ENCODE measurements around the gene SMKR1. TPM values are rescaled to one million over a fixed set of nuclear protein-coding genes. Genes with fewer than 3 reads are reported as not detected.

Gene SMKR1
- total RNA-seq, 1 experiment from 2014 or later, result not detected

DNA sequence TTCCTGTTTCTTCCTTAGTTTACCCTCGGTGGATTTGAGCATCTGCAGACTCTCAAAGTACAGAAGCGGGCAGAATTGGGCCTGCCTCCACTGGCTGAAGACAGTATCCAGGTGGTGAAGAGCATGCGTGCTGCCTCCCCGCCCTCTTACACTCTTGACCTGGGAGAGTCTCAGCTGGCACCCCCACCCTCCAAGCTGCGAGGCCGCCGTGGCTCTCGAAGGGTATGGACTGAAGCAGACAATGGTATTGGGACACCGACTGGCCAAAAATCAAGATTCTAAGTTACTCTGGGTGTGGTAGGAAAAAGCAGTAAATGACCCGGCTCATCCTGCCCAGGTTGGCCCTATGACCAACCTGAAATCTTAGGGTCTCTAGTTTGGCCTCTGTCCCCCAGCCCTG, 45.9 kb upstream of the SMKR1 start:
- no peaks in the 10 kb centered on the region for H3K9me3 Mint-ChIP-seq (ENCODE audit: low read depth, unreplicated experiment)
- no peak overlapping the region for H3K4me3 Mint-ChIP-seq (ENCODE audit: low read depth, unreplicated experiment)
- TF ChIP-seq CTCF (IDR thresholded peaks at IDR 0.05; ENCODE audit: unreplicated experiment), result no peak
- H3K27me3 Mint-ChIP-seq (ENCODE audit: unreplicated experiment), result no peaks in the 10 kb centered on the region
- no peaks in the 10 kb centered on the region for H3K36me3 Mint-ChIP-seq (ENCODE audit: insufficient read depth, unreplicated experiment)
- H3K4me1 Mint-ChIP-seq (ENCODE audit: low read depth, unreplicated experiment), result peaks cover 18% of the 10 kb centered on the region
- no peak overlapping the region for H3K27ac Mint-ChIP-seq (ENCODE audit: unreplicated experiment)
- CTCF ChIA-PET, result no interaction called here
- BruUV-seq (replicated peaks), result no TSS peak
- no peak for DNase-seq
- intact Hi-C loops (cut with micrococcal nuclease; ENCODE audit: unreplicated experiment), result no loop called here

DNA sequence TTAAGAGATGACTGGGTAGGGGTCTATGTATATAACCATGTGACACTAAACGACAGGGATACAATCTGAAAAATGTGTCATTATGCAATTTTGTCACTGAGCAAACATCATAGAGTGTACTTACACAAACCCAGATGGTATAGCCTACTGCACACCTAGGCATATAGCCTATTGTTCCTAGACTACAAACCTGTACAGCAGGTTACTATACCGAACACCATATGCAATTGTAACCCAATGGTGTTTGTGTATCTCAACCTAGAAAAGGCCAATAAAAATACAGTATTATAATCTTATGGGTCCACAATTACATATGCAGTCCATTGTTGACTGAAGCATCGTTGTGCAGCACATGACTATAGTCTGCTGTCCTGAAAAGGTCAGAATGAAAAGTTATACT, 45.2 kb upstream of the SMKR1 start:
- no peaks in the 10 kb centered on the region for H3K36me3 Mint-ChIP-seq (ENCODE audit: insufficient read depth, unreplicated experiment)
- no peaks in the 10 kb centered on the region for H3K27me3 Mint-ChIP-seq (ENCODE audit: unreplicated experiment)
- BruUV-seq (replicated peaks), result no TSS peak
- DNase-seq, result no peak
- TF ChIP-seq CTCF (IDR thresholded peaks at IDR 0.05; ENCODE audit: unreplicated experiment), result no peak
- no peaks in the 10 kb centered on the region for H3K9me3 Mint-ChIP-seq (ENCODE audit: low read depth, unreplicated experiment)
- H3K27ac Mint-ChIP-seq (ENCODE audit: unreplicated experiment), result no peak overlapping the region
- peaks cover 18% of the 10 kb centered on the region for H3K4me1 Mint-ChIP-seq (ENCODE audit: low read depth, unreplicated experiment)
- H3K4me3 Mint-ChIP-seq (ENCODE audit: low read depth, unreplicated experiment), result no peak overlapping the region
- intact Hi-C loops (cut with micrococcal nuclease; ENCODE audit: unreplicated experiment), result no loop called here
- CTCF ChIA-PET, result no interaction called here

- Mint-ChIP-seq H3K27me3 (ENCODE audit: unreplicated experiment) (no peaks in the 10 kb centered on the region), H3K4me3 (ENCODE audit: low read depth, unreplicated experiment) (no peak overlapping the region), H3K9me3 (ENCODE audit: low read depth, unreplicated experiment) (no peaks in the 10 kb centered on the region), H3K27ac (ENCODE audit: unreplicated experiment) (no peak overlapping the region), H3K4me1 (ENCODE audit: low read depth, unreplicated experiment) (peaks cover 15% of the 10 kb centered on the region), H3K36me3 (ENCODE audit: insufficient read depth, unreplicated experiment) (no peaks in the 10 kb centered on the region)
- no peak for TF ChIP-seq CTCF (IDR thresholded peaks at IDR 0.05; ENCODE audit: unreplicated experiment)
- CTCF ChIA-PET, result interaction anchor here (0.6 kb wide), 1 partner anchor 68 kb away, joined by 3 read pairs; no protein-coding TSS in a partner anchor
- BruUV-seq (replicated peaks), result no TSS peak
- DNase-seq, result no peak
- intact Hi-C loops (cut with micrococcal nuclease; ENCODE audit: unreplicated experiment), result no loop called here
These were observed 44.2 kb upstream of the SMKR1 start for GRCh38 chr7:129458171-129458570.

GRCh38 chr7:129461809-129462208, 40.5 kb upstream of the SMKR1 start:
- intact Hi-C loops (cut with micrococcal nuclease; ENCODE audit: unreplicated experiment), result no loop called here
- no peaks in the 10 kb centered on the region for H3K36me3 Mint-ChIP-seq (ENCODE audit: insufficient read depth, unreplicated experiment)
- CTCF ChIA-PET, result no interaction called here

More at GRCh38 chr7:129461809-129462208, 40.5 kb upstream of the SMKR1 start:
- Mint-ChIP-seq H3K4me3 (ENCODE audit: low read depth, unreplicated experiment) (no peak overlapping the region), H3K27me3 (ENCODE audit: unreplicated experiment) (no peaks in the 10 kb centered on the region), H3K27ac (ENCODE audit: unreplicated experiment) (no peak overlapping the region), H3K9me3 (ENCODE audit: low read depth, unreplicated experiment) (no peaks in the 10 kb centered on the region), H3K4me1 (ENCODE audit: low read depth, unreplicated experiment) (no peaks in the 10 kb centered on the region)
- BruUV-seq (replicated peaks), result no TSS peak
- DNase-seq, result no peak
- no peak for TF ChIP-seq CTCF (IDR thresholded peaks at IDR 0.05; ENCODE audit: unreplicated experiment)
